GM21576 (cell line): ENCODE measurements around the gene TTC7B.

ENCODE experiments used
- ATAC-seq: cut with Tn5 transposase; IDR thresholded peaks from one replicate; pipeline ENCODE4 v1.9.1; 2021; ENCODE audit warnings: mild to moderate bottlenecking, moderate library complexity; ENCODE audit not compliant: unreplicated experiment

TTC7B gene

GRCh38 chr14:90519262-90519920, 296.8 kb downstream of the TTC7B start:
- ATAC-seq = no peak

DNA sequence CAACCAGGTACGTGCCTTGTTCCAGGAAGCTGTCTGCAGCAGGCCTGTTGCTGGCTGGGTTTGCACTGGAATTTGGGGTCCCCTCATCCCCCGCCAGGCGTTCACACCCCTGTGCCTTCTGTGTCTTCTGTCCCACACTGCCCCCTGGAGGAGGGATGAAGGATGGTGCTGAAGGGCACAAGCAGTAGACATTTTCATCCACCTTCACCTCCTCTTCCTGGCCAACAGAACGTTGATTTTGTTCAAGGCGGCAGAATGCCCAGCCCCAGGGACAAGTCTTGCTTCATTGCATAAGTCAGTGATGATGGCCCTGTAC, 297.3 kb downstream of the TTC7B start:
- no peak for ATAC-seq

GRCh38 chr14:90518069-90518940, 297.9 kb downstream of the TTC7B start:
- ATAC-seq = no peak

GRCh38 chr14:90517076-90517841, 299.0 kb downstream of the TTC7B start:
- ATAC-seq = no peak

- no peak for ATAC-seq
These were observed 301.7 kb downstream of the TTC7B start for GRCh38 chr14:90514566-90514965.

DNA sequence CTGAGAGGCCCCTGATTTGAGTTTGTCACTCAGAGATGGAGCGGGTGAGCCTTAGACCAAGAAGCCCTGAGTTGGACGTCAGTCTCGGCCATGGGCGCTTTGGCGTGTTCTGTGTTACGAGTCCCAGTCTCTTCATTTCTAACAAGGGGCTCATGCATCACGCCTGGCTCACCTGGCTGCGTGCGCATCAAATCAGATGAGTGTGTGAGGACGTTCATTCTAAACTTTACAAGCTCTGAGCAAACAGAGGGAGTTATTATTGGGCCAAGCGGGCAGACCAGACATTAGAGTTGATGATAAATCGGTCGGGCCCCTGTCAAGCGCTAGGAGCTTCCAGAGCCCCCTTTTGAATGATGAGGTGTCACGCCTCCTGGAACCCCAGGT, 302.2 kb downstream of the TTC7B start:
- ATAC-seq = no peak

GRCh38 chr14:90513161-90514014, 302.8 kb downstream of the TTC7B start:
- ATAC-seq = no peak

- ATAC-seq = no peak
These were observed 303.8 kb downstream of the TTC7B start for GRCh38 chr14:90512329-90512991.

GRCh38 chr14:90511795-90512328, 304.4 kb downstream of the TTC7B start:
- ATAC-seq = no peak

GRCh38 chr14:90511252-90511651, 305.0 kb downstream of the TTC7B start:
- no peak for ATAC-seq

- ATAC-seq = no peak
These were observed 306.1 kb downstream of the TTC7B start for GRCh38 chr14:90510159-90510558.

DNA sequence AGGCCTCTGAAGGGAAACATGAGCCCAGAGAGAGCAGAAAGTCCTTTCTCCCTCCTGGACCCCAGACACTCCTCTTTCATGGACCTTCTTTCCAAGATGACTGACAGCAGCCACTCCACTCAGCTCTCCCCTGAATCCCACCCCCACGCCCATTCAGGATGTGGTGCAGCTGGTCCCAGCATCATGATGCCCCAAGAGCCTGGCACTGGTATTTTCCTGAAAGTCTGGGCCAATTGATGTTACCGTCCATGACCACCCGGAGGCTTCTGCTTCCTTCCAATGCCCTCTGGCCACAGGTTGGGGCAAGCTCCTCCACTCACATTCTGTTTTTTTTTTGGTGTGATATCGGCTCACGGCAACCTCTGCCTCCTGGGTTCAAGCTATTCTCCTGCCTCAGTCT, 306.8 kb downstream of the TTC7B start:
- ATAC-seq = no peak

DNA sequence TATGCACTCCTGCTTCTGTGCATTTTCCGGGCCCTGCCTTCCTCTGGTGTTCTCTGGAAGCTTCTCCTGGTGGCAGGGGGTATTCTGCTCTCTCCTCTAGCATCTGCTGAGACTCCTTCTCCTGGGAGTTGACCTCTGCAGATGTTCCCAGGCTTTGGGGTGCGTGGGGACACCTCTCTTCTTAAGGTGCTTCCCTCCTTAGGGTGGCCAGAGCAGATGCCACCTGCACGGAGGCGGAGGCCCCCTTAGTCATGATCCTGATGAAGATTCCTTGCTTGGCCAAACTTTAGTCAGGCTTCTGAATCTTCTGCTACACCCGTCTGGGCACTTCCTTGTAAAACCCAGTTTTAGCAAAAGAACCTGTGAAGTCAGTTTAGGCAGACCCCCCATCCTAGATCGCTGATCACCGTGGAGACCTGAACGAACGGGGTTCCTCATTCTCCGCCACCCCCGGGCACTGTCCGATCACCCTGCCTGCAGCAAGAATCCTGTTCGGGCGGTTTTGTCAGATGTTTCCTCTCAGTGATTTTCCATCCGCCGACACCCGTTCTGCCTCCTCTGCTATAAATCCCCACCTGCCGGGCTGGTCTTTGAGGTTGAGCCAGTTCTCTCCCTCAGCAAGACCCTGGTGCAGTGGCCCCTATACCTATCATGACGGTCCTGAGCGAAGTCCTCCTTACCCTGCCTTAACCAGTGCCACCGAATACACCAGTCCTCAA, 307.5 kb downstream of the TTC7B start:
- no peak for ATAC-seq

DNA sequence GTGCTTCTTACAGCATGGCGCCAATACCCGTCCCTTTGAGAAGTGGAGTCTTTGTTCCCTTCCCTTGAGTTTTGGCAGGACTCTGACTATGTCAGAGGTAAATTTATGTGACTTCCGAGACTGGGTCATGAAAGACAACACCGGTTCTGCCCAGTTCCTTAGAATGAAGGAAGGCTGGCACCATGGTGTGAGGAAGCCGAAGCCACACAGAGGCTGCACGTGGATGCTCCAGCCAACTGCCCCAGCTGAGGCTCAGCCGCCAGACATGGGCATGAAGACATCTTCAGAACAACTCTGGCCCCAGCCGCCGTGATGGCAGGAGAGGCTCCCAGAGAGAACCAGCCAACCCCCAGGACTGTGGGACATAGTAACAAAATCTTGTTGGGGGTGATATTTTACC, 308.2 kb downstream of the TTC7B start:
- no peak for ATAC-seq

- ATAC-seq = no peak
These were observed 308.8 kb downstream of the TTC7B start for GRCh38 chr14:90507428-90507827.

GRCh38 chr14:90506748-90507147, 309.5 kb downstream of the TTC7B start:
- no peak for ATAC-seq

DNA sequence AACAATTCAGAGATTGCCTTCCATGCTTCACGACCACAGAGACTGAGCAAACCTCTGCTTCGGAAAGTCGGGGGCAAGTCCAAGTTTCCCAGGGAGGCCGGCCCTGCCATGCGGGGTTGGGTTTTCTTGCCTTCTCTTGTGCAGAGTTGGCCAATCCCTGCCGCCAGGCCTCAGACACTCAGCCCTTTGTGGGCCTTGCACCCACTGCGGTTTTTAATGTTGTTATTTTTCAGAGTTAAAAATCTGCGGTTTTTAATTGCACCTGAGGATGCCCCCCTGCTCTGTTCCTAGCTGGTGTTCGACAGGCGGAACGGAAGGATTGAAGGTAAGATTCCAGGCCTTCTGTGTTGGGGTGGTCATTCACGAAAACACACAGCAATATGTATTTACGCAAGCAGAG, 310.7 kb downstream of the TTC7B start:
- no peak for ATAC-seq

- no peak for ATAC-seq
These were observed 311.6 kb downstream of the TTC7B start for GRCh38 chr14:90504643-90505042.

DNA sequence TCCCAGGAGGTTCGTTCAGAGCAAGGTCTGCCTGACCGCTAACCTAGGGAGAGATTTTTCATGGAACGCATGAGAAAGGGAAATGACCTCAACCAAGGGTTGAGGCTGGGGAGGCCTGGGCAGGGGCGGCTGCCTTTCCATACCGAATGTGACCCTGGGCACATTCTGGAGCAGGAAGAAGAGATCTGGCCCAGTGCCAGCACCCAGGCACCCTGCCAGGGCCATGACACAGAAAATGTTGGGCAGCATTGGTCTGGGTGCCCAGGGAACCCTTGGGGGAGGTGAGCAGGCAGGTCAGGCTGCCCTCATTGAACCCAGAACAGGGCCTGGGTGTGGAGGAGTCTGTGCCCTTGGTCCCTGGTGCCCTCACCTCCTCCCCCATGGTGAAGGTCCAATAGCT, 312.6 kb downstream of the TTC7B start:
- no peak for ATAC-seq
